Activated T-cell treated with anti-CD3 and anti-CD28 coated beads for 48 hours (primary cell): Measurements from ENCODE around the gene CPSF3.

ENCODE experiments used
- DNase-seq: peaks from one replicate; pipeline ENCODE4 v3.0.0-alpha.2; 2020; ENCODE audit warnings: low read depth

The CPSF3 gene

DNA sequence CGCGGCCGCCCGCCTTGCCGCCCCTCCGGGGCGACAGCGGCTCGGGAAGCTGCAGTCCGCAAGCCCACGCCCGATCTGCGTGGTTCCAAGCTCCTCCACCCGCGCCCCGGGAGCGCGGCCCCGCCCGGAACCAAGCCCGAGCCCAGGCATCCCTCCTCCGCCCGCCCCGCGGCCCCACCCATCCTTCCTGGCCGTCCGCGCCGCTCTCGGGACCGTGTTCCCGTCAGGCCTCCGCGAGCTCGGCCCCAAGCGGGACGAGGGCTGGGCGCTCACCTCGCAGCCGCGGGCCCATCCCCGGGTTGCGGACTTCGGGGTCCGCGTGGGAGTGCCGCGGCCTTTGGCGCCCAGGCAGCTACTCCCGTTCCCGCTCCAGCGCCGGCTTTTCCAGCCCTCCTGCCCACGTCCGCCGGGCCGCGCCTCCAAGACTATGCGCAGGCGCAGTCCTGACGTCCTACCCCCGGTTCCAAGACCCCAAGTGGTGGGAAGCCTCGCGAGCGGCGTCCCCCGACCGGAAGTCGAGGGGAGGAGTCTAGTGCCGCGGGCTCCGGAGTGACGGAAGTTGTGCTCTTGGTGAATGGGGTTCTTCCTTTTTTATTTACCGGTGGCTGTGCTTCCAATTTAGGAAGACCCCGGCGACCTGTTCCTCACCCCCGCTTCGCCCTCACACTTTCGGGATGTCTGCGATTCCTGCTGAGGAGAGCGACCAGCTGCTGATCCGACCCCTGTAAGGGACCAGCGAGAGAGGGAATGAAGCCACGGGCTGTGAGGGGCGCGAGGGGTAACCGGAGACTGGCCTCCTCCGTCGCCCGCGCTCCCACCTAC is at the start of gene CPSF3, which contains the start of gene ITGB1BP1:
Gene CPSF3, plus strand, starts transcription at position 555 of the 822 bp plus-strand sequence. Its CDS starts 120 bp downstream, at position 675.
Gene ITGB1BP1, minus strand, starts transcription at position 429 of the 822 bp plus-strand sequence. CDS start 4,831 bp downstream, outside the sequence.
- DNase-seq: peak; percentile 97

DNA sequence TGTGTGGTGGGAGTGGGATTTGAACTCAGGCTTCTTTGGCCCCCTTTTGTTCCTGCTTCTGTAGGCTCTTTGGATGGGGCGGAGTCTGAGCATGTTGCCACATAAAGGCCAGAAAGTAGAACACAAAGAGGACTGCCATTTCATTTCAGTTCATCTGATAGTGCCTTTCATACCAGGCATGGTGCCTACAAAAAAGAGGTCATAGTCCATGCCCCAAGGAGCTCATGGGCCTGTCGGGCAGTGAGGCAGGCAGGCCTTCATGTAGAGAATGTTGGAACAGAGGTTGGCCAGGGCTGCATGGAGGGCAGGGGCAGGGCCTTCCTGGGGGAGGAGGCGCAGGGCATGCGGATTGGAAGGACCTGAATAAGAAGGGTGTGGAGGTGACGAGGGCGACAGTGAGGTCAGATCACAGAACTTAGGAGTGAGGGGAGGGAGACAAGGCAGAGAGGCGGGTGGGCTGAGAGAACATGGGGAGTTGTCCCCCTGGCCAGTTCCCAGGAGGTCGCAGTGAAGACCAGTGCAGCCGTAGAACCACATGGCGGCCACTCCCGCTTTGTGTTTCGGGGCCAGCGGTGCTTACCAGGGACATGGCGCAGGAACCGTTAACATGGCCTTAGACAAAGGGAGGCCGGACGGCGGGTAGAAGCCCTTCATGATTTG is 49.3 kb upstream of the CPSF3 start:
- no peak for DNase-seq

DNA sequence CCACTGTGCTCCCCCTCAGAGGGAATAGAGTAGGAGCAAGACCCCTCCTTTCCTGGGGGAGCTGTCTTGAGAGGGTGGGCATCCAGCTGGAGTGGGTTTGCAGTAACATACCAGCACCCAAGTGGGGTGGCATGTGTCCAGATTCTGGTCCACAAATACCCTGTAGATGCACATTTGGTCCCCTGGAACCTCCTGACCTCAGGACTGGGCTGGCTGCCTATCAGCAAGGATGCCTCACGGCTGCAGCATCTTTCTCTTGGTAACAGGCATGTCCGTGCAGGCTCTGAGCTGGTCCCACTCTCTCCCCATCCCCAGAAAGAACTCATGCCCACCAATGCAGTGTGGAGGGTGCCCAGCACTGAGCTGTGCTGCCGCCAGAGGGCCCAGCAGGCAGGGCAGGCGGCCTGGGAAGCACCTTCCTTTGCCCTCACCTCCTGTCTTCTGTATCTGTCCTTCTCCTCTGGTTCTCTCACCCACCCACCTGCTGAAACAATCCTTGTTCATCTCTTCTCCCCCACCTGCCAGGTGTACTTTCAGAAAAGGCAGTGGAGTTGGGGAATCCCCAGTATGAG is 47.5 kb upstream of the CPSF3 start:
- no peak for DNase-seq

DNA sequence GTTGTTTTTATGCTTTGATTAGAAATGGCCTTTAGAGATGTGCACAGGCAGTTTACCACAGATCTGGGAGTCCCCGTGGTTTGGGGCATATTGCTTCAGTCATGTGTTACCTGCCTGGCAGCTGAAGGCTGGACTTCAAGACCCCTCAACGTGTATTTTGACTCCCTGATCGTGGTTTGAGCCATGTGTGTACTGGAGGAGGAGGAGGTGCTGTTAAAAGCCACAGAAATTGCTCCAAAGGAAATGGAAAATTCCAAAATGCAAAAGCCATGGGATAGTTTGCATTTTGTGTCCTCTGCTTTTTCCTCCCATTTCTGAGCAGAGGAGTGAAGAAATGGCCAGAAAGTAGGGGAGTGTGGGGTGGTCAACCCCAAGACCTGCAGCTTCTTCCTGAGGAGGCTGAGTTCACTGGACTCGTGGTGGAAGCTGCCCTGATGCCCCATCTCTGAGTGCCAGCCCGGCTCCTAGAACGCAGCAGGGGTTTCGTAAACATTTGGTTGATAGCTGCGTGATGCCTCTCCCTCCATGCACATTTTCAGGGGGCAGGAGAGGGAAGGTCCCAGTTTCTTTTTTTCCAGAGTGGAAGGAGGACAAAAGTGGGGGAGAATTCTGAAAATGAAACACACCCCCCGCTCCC is 45.9 kb upstream of the CPSF3 start:
- no peak for DNase-seq

GRCh38 chr2:9378433-9379390 is 44.7 kb upstream of the CPSF3 start:
- DNase-seq: no peak

- DNase-seq: no peak
These were observed 44.1 kb upstream of the CPSF3 start for GRCh38 chr2:9379391-9379755.

GRCh38 chr2:9380702-9381628 is 42.5 kb upstream of the CPSF3 start:
- no peak for DNase-seq

DNA sequence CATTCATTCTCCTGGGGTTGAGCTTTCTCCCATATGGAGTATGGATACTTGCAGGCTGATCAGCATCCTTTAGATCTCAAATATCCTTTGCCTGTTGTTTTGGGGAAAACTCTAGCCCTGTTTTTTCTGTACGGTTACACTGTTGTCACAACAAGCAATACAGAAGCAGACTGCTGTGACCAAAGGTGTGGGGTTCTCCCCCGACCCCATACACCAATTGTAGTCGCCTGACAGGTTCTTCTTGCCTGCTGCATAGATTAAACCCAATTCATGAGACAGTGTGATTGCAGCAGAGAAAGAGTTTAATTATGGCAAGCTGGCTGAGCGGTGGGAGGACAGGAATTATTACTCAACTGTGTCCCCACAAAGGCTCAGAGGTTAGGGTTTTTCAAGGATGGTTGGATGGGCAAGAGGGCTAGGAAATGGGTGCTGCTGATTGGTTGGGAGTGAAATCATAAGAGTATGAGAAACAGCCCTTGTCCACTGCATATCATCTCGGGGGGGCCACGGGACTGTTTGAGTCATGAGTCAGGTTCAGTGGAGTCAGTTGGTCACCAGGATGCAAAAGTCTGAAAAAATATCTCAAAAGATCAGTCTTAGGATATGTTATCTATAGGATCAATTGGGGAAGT is 40.7 kb upstream of the CPSF3 start:
- DNase-seq: no peak

DNA sequence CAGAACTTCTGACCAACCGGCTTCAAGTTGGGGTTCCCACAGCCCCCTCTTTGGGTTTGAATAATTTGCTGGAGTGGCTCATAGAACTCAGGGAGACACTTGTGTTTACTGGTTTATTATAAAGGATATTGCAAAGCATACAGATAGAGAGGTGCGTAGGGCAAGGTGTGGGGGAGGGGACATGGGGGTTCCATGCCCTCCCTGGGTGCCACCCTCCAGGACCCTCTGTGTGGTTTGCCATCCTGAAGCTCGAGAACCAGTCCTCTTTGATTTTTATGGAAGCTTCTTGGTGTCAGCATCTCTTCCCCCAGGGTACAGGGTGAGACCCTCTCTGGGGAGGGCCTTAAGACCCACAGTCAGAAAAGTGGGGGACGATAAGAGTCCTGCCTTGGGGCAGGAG is 38.9 kb upstream of the CPSF3 start:
- DNase-seq: no peak

DNA sequence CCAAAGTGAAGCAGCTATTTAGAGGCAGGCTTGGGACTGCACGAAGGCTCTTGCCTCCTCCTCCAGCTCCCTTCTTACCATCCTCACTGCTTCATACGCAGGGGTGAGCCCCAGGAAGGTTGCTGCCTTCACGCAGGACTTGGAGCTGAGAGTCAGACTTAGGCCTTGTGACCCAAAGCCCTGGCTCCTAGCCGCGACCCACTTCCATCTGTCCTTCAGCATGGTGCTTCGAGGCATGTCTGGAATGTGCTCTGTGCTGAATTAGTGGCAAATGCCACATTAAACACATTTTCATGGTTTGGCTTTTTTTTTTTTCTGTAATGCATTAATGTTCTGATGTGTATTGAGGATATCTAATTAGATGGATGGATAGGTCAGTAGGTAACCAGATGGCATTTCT is 37.6 kb upstream of the CPSF3 start:
- no peak for DNase-seq

- no peak for DNase-seq
These were observed 35.2 kb upstream of the CPSF3 start for GRCh38 chr2:9388199-9388681.

- DNase-seq: no peak
These were observed 34.2 kb upstream of the CPSF3 start for GRCh38 chr2:9388950-9389911.

DNA sequence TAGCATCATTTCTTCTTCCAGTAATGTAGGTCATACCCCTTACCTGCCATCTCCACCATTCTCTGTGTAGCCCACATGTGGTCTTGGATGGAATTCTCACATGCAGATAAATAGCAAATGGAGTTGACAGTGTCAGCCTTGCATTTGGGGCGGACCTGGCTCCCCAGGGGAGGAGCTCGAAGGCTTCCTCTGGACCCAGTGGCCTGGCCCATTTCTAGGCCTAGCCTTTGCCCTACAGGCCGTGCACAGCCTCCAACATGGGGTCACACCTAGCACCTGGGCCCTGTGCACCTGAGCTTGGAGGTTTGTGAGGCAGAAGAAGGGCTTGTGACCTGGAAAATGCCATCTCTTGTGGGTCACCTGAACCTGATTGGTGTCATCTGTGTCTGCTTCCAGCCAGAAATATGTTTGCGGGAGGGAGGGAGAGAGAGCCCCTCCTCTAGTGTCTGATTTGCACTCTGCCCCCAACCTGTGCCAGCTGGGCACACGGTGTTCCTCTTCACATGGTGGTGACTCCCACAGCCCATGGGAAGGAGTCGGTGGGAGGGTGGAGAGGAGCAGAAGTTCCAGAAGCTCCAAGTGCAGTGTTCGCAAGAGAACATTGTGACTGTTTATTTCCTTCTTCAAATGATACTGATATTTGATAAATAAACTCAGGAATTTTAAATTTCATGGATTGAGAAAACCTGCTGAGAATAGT is 33.2 kb upstream of the CPSF3 start:
- DNase-seq: no peak

- no peak for DNase-seq
These were observed 32.5 kb upstream of the CPSF3 start for GRCh38 chr2:9390991-9391390.

- no peak for DNase-seq
These were observed 31.3 kb upstream of the CPSF3 start for GRCh38 chr2:9391961-9392720.

GRCh38 chr2:9392898-9393765 is 30.3 kb upstream of the CPSF3 start:
- DNase-seq: no peak
